ENCODE measurements around the gene RAB40C.

Gene RAB40C

DNA sequence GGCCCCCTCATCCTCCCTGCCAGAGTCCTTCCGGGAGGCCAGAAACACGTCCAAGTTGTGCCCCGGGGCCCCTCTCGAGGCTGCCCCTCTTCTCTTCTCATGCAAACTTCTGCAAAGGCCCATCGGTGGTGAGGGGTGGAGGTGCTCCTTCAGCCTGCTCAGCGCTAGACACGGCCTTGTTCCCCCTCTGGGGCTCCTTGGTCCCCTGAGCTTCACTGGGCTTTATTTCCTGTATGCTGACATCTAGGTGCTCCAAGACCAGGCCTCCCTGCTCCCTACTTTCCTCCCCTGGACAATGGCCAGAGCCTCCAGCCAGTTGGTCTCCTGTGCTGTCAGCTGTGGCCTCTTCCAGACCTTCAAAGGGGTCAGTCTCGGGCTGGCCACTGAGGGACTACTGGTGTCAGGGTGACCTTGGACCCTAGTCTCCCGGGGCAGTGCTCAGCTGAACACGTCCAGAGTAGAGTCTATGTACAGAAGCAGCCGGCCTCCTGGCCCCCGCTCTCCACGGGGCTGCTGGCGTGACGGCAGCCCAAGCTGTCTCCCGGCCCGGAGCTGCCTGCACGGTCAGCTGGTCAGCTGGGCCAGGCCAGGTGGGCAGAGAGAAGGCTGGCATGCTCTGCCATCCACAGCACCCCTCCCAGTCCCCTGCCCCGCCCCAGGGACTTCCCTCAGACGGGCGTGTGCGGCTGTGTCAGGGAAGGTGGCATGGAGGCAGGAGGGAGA lies 31.4 kb upstream of the RAB40C start:
- TF ChIP-seq, protein P1, sequence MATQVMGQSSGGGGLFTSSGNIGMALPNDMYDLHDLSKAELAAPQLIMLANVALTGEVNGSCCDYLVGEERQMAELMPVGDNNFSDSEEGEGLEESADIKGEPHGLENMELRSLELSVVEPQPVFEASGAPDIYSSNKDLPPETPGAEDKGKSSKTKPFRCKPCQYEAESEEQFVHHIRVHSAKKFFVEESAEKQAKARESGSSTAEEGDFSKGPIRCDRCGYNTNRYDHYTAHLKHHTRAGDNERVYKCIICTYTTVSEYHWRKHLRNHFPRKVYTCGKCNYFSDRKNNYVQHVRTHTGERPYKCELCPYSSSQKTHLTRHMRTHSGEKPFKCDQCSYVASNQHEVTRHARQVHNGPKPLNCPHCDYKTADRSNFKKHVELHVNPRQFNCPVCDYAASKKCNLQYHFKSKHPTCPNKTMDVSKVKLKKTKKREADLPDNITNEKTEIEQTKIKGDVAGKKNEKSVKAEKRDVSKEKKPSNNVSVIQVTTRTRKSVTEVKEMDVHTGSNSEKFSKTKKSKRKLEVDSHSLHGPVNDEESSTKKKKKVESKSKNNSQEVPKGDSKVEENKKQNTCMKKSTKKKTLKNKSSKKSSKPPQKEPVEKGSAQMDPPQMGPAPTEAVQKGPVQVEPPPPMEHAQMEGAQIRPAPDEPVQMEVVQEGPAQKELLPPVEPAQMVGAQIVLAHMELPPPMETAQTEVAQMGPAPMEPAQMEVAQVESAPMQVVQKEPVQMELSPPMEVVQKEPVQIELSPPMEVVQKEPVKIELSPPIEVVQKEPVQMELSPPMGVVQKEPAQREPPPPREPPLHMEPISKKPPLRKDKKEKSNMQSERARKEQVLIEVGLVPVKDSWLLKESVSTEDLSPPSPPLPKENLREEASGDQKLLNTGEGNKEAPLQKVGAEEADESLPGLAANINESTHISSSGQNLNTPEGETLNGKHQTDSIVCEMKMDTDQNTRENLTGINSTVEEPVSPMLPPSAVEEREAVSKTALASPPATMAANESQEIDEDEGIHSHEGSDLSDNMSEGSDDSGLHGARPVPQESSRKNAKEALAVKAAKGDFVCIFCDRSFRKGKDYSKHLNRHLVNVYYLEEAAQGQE (IDR thresholded peaks at IDR 0.05; ENCODE audit: insufficient replicate concordance, low read depth) = no peak
- TF ChIP-seq POLR2AphosphoS5 (IDR thresholded peaks at IDR 0.05; ENCODE audit: low read depth) = no peak
- peaks cover 22% of the 10 kb centered on the region for H3K27me3 ChIP-seq (ENCODE audit: insufficient read depth, poor library complexity, severe bottlenecking)
- H3K27ac ChIP-seq (replicated peaks) = no peak overlapping the region; the same call in 1 of the 2 replicates
- H3K4me3 ChIP-seq (replicated peaks; ENCODE audit: insufficient read depth, low read length) = no peak overlapping the region
- peak in 1 of 2 experiments; percentile 40 for DNase-seq (ENCODE audit: low read depth in 1 of 2, low spot score in 1 of 2)

DNA sequence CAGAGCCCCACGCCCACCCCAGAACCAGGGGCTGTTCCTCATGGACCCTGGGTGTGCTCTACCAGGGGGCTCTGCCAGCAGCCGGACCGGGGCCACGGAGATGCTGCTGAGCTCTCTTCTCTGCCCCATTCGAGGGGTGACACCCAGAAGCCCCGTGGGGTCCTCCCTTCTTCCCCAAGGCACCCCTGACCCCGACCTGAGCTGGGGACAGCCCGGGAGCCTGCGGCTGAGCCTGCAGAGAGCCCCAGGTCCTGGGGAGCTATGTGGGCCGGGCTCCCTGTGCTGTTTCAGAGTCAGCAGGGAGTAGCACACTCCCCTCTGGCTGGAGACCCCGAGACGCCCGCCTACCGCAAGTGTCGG lies 30.9 kb upstream of the RAB40C start:
- no peak for DNase-seq (ENCODE audit: low read depth in 1 of 2, low spot score in 1 of 2)
- TF ChIP-seq, protein P1 (IDR thresholded peaks at IDR 0.05; ENCODE audit: insufficient replicate concordance, low read depth) = no peak
- TF ChIP-seq GABPA (IDR thresholded peaks at IDR 0.05; ENCODE audit: low read depth) (no peak), SPI1 (IDR thresholded peaks at IDR 0.05; ENCODE audit: borderline replicate concordance, low read depth) (no peak), POLR2AphosphoS5 (IDR thresholded peaks at IDR 0.05; ENCODE audit: low read depth) (no peak)
- TF ChIP-seq, protein P2, sequence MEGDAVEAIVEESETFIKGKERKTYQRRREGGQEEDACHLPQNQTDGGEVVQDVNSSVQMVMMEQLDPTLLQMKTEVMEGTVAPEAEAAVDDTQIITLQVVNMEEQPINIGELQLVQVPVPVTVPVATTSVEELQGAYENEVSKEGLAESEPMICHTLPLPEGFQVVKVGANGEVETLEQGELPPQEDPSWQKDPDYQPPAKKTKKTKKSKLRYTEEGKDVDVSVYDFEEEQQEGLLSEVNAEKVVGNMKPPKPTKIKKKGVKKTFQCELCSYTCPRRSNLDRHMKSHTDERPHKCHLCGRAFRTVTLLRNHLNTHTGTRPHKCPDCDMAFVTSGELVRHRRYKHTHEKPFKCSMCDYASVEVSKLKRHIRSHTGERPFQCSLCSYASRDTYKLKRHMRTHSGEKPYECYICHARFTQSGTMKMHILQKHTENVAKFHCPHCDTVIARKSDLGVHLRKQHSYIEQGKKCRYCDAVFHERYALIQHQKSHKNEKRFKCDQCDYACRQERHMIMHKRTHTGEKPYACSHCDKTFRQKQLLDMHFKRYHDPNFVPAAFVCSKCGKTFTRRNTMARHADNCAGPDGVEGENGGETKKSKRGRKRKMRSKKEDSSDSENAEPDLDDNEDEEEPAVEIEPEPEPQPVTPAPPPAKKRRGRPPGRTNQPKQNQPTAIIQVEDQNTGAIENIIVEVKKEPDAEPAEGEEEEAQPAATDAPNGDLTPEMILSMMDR (IDR thresholded peaks at IDR 0.05; ENCODE audit: insufficient read depth, low read length) = no peak
- H3K27ac ChIP-seq (replicated peaks) = no peak overlapping the region
- peaks cover 22% of the 10 kb centered on the region for H3K27me3 ChIP-seq (ENCODE audit: insufficient read depth, poor library complexity, severe bottlenecking)
- no peak overlapping the region for H3K4me3 ChIP-seq (replicated peaks; ENCODE audit: insufficient read depth, low read length)

DNA sequence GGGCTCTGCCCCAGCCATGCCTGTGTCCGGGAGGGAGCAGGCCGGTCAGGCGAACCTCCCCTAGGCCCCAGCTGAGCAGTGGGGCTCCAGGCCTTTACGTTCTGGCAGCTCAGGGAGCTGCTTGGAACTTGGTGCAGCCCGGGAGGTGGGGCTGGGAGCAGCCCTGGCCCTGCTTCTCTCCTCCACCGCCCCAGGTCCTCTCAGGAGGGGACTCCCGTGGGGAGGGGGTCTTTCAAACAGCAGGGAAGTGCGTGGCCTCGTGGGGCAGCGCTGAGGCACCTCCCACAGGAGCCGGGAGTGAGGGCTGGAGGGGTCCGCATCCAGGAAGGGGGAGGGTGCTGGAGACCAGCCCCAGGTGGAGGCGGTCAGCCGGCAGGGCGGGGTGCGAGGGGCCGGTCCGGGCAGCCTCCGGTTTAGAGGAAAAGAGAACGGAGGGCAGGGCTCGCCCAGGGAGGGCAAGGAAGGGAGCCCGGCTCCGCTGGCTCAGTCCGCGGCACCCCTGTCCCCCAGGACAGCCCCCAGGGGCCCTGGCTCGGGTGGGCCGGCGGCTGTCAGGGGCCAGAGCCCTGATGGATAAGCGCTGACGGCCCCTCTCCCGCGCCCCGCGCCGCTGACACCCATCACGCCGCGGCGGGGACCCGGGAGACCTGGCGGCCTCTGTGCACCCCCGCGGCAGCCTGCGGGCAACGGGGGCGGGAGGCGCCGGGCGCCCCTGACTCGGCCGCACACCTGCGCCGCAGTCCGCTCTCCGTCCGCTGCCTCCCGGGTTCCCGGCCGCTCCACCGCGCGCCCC lies 30.3 kb upstream of the RAB40C start:
- DNase-seq (ENCODE audit: low read depth in 1 of 2, low spot score in 1 of 2) = no peak

More for the DNA sequence above, 30.3 kb upstream of the RAB40C start:
- no peak overlapping the region for H3K4me3 ChIP-seq (replicated peaks; ENCODE audit: insufficient read depth, low read length)
- TF ChIP-seq, protein P2 (IDR thresholded peaks at IDR 0.05; ENCODE audit: insufficient read depth, low read length) = no peak
- TF ChIP-seq GABPA (IDR thresholded peaks at IDR 0.05; ENCODE audit: low read depth) (no peak), POLR2AphosphoS5 (IDR thresholded peaks at IDR 0.05; ENCODE audit: low read depth) (no peak), SPI1 (IDR thresholded peaks at IDR 0.05; ENCODE audit: borderline replicate concordance, low read depth) (no peak)
- TF ChIP-seq, protein P1 (IDR thresholded peaks at IDR 0.05; ENCODE audit: insufficient replicate concordance, low read depth) = no peak
- peaks cover 22% of the 10 kb centered on the region for H3K27me3 ChIP-seq (ENCODE audit: insufficient read depth, poor library complexity, severe bottlenecking)
- no peak overlapping the region for H3K27ac ChIP-seq (replicated peaks)

Data from HL-60 (cell line).